Nephron progenitor cell (in vitro differentiated cells): ENCODE data around the gene PALS1.

Experiments used
- DNase-seq: peaks from one replicate; pipeline ENCODE4 v3.0.0; 2021
- H3K27ac Mint-ChIP-seq: 2 replicates; pipeline ENCODE4 v1.8.0; 2021; ENCODE audit warnings: mild to moderate bottlenecking, moderate library complexity, mixed read lengths
- H3K27me3 Mint-ChIP-seq: 2 replicates; pipeline ENCODE4 v1.8.0; 2021; ENCODE audit warnings: mild to moderate bottlenecking, low read depth, mixed read lengths; ENCODE audit not compliant: poor library complexity
- H3K36me3 Mint-ChIP-seq: 2 replicates; pipeline ENCODE4 v1.8.0; 2021; ENCODE audit warnings: low read depth, mixed read lengths
- H3K4me1 Mint-ChIP-seq: 2 replicates; pipeline ENCODE4 v1.8.0; 2021; ENCODE audit warnings: mixed read lengths
- H3K4me3 Mint-ChIP-seq: 2 replicates; pipeline ENCODE4 v1.8.0; 2021; ENCODE audit warnings: mild to moderate bottlenecking, moderate library complexity, mixed read lengths
- H3K9me3 Mint-ChIP-seq: 2 replicates; pipeline ENCODE4 v1.8.0; 2021; ENCODE audit warnings: mild to moderate bottlenecking, moderate library complexity, mixed read lengths
- CTCF ChIP-seq: fragments of 200-600 bp; sonication (generic); IDR thresholded peaks from 2 replicates; pipeline ENCODE4 v1.5.0; 2021; ENCODE audit warnings: antibody characterized with exemption

PALS1 gene

GRCh38 chr14:67241411-67242167, at the start of gene PALS1:
TSS of gene PALS1 (plus strand) at chr14:67241435. CDS start at chr14:67279171, 37,736 bp downstream.
- H3K27me3 Mint-ChIP-seq = peaks cover 31% of the 10 kb centered on the region
- peak within 1 kb of the TSS; percentile 99 for H3K27ac Mint-ChIP-seq
- peaks cover 4% of the 10 kb centered on the region for H3K9me3 Mint-ChIP-seq
- TF ChIP-seq CTCF = no peak
- peaks cover 17% of the 10 kb centered on the region for H3K36me3 Mint-ChIP-seq
- peak within 1 kb of the TSS; percentile 94 for H3K4me3 Mint-ChIP-seq
- no peak for DNase-seq
- H3K4me1 Mint-ChIP-seq = peaks cover 23% of the 10 kb centered on the region

GRCh38 chr14:67191768-67192290, 49.4 kb upstream of the PALS1 start:
- TF ChIP-seq CTCF = no peak
- peaks cover 4% of the 10 kb centered on the region for H3K27me3 Mint-ChIP-seq
- H3K4me1 Mint-ChIP-seq = no peaks in the 10 kb centered on the region
- no peak overlapping the region for H3K27ac Mint-ChIP-seq
- no peak for DNase-seq
- no peaks in the 10 kb centered on the region for H3K36me3 Mint-ChIP-seq
- no peak overlapping the region for H3K4me3 Mint-ChIP-seq
- H3K9me3 Mint-ChIP-seq = no peaks in the 10 kb centered on the region

GRCh38 chr14:67192366-67192765, 48.9 kb upstream of the PALS1 start:
- Mint-ChIP-seq H3K27ac (no peak overlapping the region), H3K27me3 (peaks cover 8% of the 10 kb centered on the region), H3K9me3 (no peaks in the 10 kb centered on the region), H3K36me3 (no peaks in the 10 kb centered on the region), H3K4me1 (no peaks in the 10 kb centered on the region), H3K4me3 (no peak overlapping the region)
- DNase-seq = no peak
- no peak for TF ChIP-seq CTCF

- DNase-seq = no peak
- Mint-ChIP-seq H3K4me1 (no peaks in the 10 kb centered on the region), H3K36me3 (no peaks in the 10 kb centered on the region), H3K27me3 (peaks cover 13% of the 10 kb centered on the region), H3K9me3 (no peaks in the 10 kb centered on the region), H3K4me3 (no peak overlapping the region), H3K27ac (no peak overlapping the region)
- no peak for TF ChIP-seq CTCF
These were observed 46.0 kb upstream of the PALS1 start for GRCh38 chr14:67195279-67195678.

GRCh38 chr14:67199016-67199415, 42.2 kb upstream of the PALS1 start:
- Mint-ChIP-seq H3K4me1 (no peaks in the 10 kb centered on the region), H3K36me3 (no peaks in the 10 kb centered on the region), H3K4me3 (no peak overlapping the region), H3K27ac (no peak overlapping the region), H3K27me3 (peaks cover 12% of the 10 kb centered on the region), H3K9me3 (no peaks in the 10 kb centered on the region)
- TF ChIP-seq CTCF = no peak
- no peak for DNase-seq

- no peak for TF ChIP-seq CTCF
- Mint-ChIP-seq H3K9me3 (peaks cover 4% of the 10 kb centered on the region), H3K4me3 (no peak overlapping the region), H3K36me3 (no peaks in the 10 kb centered on the region), H3K4me1 (no peaks in the 10 kb centered on the region), H3K27ac (no peak overlapping the region), H3K27me3 (peaks cover 7% of the 10 kb centered on the region)
- no peak for DNase-seq
These were observed 33.4 kb upstream of the PALS1 start for GRCh38 chr14:67207810-67208209.
